GM06990 (cell line): ENCODE measurements around the gene FBN1.

Experiments used
- DNase-seq: peaks from one replicate; pipeline ENCODE4 v3.0.0-alpha.2; 2011; ENCODE audit not compliant: insufficient read length; ENCODE audit errors: extremely low read depth
- H3K27me3 ChIP-seq: replicated peaks from 2 replicates; pipeline ENCODE4 v1.6.0; 2011; ENCODE audit warnings: low read length; ENCODE audit not compliant: control insufficient read depth, insufficient read depth
- H3K36me3 ChIP-seq: 2 replicates; pipeline ENCODE4 v1.5.1; 2011; ENCODE audit warnings: low read length; ENCODE audit not compliant: control insufficient read depth, insufficient read depth
- H3K4me3 ChIP-seq: replicated peaks from 2 replicates; pipeline ENCODE4 v1.5.1; 2011; ENCODE audit warnings: low read depth, mild to moderate bottlenecking, control low read depth, low read length
- CTCF ChIP-seq: IDR thresholded peaks from 2 replicates; pipeline ENCODE4 v1.5.1; 2011; ENCODE audit warnings: low read length, control low read depth, mild to moderate bottlenecking, inconsistent platforms; ENCODE audit not compliant: insufficient read depth, poor library complexity, severe bottlenecking

Gene FBN1

DNA sequence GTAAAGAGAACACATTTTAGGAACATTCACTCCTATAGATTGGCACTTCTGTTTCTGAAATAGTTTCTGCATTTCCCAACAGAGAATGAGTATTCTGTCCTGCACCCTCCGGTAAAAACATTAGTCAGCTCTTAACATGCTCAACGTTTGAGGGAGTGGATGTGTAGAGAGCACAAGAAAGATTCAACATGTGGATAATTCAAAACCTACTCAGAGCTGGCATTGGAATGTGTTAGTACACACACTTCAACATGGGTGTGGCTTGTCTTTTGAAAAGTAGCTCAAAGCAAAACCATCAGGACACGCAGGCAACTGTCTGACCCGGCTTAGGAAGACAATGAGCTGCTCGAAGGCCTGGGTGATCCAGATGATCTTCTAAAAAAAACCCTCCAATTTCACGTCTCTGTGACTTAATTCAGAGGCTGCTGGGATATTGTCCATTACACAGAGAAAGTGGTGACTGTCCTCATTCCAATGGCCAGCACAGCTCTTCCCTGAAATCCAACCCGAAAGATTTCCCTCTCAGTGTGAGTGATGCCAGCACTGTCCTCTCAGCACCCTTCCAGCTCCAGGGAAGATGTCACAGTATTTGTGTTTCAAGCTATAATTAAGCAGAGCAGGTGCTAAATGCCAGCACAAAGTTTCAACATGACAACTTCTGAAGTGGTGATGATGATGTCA lies 18.1 kb downstream of the FBN1 start:
- TF ChIP-seq CTCF = no peak
- Histone ChIP-seq H3K36me3 (no peaks in the 10 kb centered on the region), H3K4me3 (no peak overlapping the region), H3K27me3 (no peaks in the 10 kb centered on the region)
- DNase-seq = no peak

DNA sequence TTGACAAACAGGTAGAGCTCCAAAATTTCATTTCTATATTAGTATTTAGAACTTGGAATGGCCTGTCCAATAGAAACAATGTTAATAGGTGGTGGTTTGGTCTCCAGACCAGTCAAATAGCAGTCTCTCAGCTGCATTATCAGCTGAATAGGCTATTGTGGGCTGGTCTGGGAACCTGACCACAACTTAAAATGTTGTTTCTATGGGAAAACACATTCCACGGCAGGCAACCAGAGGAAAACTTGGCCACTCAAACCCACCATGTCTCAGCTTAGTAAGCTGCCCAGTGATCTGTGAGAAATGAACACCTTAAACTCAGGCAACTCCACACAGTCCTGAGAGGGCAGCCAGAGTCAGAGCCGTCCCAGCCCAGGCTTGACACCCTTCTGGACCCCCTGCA lies 20.4 kb downstream of the FBN1 start:
- Histone ChIP-seq H3K27me3 (no peaks in the 10 kb centered on the region), H3K4me3 (no peak overlapping the region), H3K36me3 (no peaks in the 10 kb centered on the region)
- no peak for TF ChIP-seq CTCF
- DNase-seq = no peak

- Histone ChIP-seq H3K4me3 (no peak overlapping the region), H3K27me3 (no peaks in the 10 kb centered on the region), H3K36me3 (no peaks in the 10 kb centered on the region)
- DNase-seq = no peak
- no peak for TF ChIP-seq CTCF
These were observed 20.8 kb downstream of the FBN1 start for GRCh38 chr15:48624700-48625099.

- Histone ChIP-seq H3K36me3 (no peaks in the 10 kb centered on the region), H3K27me3 (no peaks in the 10 kb centered on the region), H3K4me3 (no peak overlapping the region)
- no peak for TF ChIP-seq CTCF
- no peak for DNase-seq
These were observed 22.1 kb downstream of the FBN1 start for GRCh38 chr15:48623456-48623855.

- no peaks in the 10 kb centered on the region for H3K36me3 ChIP-seq
- H3K4me3 ChIP-seq = no peak overlapping the region
- DNase-seq = no peak
- TF ChIP-seq CTCF = no peak
- no peaks in the 10 kb centered on the region for H3K27me3 ChIP-seq
These were observed 23.3 kb downstream of the FBN1 start for GRCh38 chr15:48622237-48622636.

DNA sequence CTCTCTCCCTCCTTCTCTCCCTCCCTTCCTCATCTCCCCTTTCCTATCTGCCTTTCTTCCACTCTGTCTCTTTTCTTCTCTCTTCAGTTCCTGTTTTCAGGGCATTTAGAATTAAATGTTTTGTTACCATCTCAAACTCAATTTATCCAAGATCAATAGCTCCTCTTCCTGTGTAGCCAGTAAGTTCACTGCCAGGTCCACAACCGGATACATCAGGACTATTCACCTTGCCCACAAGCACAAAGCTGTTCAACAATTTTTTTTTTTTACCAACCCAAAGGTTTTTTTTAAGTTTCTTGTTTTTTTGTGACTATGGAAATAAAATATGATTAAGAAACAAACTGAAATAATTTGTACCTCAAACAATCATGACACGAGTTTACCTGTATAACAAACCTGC lies 26.1 kb downstream of the FBN1 start:
- Histone ChIP-seq H3K27me3 (no peaks in the 10 kb centered on the region), H3K4me3 (no peak overlapping the region), H3K36me3 (no peaks in the 10 kb centered on the region)
- TF ChIP-seq CTCF = no peak
- DNase-seq = no peak
